Measurements from ENCODE around the gene NTRK3. TPM values are rescaled to one million over a fixed set of nuclear protein-coding genes. Genes with fewer than 3 reads are reported as not detected.

The NTRK3 gene
- total RNA-seq, 8 experiments from 2014 or later, result 1.2 to 41.6 (median 10.7) TPM

- Histone ChIP-seq H3K4me3 (no peak overlapping the region), H3K4me1 (replicated peaks in 1 of 2) (peaks cover 0 to 2% of the 10 kb centered on the region in 2 donors), H3K27ac (no peak overlapping the region)
- peak in 2 of 8 experiments; percentile 26 to 41 for ATAC-seq (replicated peaks in 6 of 8)
- WGBS, 10 experiments, result 19 to 100% (median 68%) methylated on average over 1 to 4 of the region's 10 CpGs; no CpG with 5 or more reads in 6 of the 10 experiments
- in situ Hi-C loops (cut with MboI; ENCODE audit: low pct_unique_long_range_greater_than_20kb in 2 of 9, low sequenced_read_pairs in 9 of 9, unreplicated experiment in 9 of 9), result no loop called here
Measured at GRCh38 chr15:88275804-88276203, 19.3 kb upstream of the NTRK3 start.

DNA sequence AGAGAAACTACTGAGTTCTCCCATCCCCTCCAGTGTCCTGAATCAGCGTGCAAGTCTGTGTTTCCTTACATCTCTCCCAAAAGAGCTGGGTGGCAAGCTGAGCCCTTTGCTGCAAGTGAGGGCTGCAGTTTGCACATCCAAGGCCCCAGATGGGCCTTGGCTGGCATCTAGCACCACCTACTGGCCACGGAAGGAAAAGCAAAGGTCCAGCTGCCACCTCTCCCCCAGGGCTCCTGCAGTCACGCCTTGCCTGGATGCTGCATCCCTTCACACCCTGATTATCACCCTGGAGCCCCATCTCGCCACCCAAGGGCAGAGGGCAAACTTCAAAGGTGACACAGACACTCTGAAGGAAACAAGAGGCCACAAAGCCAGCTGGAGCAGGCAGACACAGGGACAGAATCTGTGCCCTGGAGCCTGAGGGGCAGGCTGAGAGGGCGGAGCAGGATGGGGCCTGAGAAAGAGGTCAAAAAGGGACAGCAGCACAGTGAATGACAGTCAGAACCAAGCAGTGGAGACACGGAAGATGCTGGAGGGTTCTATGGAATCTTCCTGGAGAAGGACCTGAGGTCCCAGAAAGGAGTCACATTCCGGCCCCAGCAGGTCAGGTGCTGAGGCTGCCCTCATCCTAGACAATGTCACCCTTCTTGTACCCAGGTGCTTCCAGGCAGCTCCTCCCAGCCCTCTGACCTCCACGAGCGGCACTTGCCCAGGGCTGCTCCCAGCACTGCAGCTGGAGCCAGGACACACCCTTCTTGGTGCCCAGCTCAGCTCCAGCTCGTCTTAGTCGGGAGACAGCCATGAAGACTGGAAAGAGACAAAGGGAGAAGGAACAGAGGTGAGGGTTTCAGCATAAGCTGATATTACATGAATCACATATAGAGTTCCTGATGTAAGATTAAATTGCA, 18.3 kb upstream of the NTRK3 start:
- WGBS, 10 experiments, result 0 to 70% (median 39%) methylated on average over 1 to 6 of the region's 11 CpGs; no CpG with 5 or more reads in 3 of the 10 experiments
- in situ Hi-C loops (cut with MboI; ENCODE audit: low pct_unique_long_range_greater_than_20kb in 2 of 9, low sequenced_read_pairs in 9 of 9, unreplicated experiment in 9 of 9), result loop anchor here in 4 of 9 experiments (25.0 kb wide), 3 partner anchors 87 to 1363 kb away; no protein-coding TSS in a partner anchor
- no peak overlapping the region for H3K27ac ChIP-seq
- H3K4me1 ChIP-seq (replicated peaks in 1 of 2), result peaks cover 0 to 2% of the 10 kb centered on the region in 2 donors
- peak; percentile 85 to 97 (median 92) for ATAC-seq (replicated peaks in 6 of 8)
- no peak overlapping the region for H3K4me3 ChIP-seq

DNA sequence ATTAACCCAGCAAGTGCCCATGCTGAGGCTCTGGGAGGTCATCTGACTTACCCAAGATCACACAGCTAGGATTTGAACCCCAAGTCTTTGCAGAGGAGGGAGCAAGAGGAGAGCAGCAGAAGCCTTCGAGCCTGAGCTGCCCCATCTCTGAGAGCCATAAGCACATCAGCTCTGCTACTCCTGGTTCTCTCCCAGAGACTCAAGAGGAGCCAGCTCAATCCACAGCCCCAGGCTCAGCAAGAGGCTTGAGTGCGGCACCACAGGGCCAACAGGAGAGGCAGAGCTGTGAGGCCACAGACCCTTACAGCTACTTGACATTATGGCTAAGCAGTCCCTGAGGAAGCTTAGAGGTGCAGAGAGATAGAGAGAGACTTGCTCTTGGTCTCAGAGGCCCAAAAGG, 15.9 kb upstream of the NTRK3 start:
- Histone ChIP-seq H3K4me1 (replicated peaks in 1 of 2) (peaks cover 0 to 2% of the 10 kb centered on the region in 2 donors), H3K27ac (no peak overlapping the region), H3K4me3 (no peak overlapping the region)
- in situ Hi-C loops (cut with MboI; ENCODE audit: low pct_unique_long_range_greater_than_20kb in 2 of 9, low sequenced_read_pairs in 9 of 9, unreplicated experiment in 9 of 9), result loop anchor here in 4 of 9 experiments (25.0 kb wide), 3 partner anchors 90 to 1360 kb away; no protein-coding TSS in a partner anchor
- ATAC-seq (replicated peaks in 6 of 8), result no peak
- 86 to 100% (median 100%) methylated on average over 1 to 2 of the region's 2 CpGs; no CpG with 5 or more reads in 7 of the 10 experiments for WGBS, 10 experiments

DNA sequence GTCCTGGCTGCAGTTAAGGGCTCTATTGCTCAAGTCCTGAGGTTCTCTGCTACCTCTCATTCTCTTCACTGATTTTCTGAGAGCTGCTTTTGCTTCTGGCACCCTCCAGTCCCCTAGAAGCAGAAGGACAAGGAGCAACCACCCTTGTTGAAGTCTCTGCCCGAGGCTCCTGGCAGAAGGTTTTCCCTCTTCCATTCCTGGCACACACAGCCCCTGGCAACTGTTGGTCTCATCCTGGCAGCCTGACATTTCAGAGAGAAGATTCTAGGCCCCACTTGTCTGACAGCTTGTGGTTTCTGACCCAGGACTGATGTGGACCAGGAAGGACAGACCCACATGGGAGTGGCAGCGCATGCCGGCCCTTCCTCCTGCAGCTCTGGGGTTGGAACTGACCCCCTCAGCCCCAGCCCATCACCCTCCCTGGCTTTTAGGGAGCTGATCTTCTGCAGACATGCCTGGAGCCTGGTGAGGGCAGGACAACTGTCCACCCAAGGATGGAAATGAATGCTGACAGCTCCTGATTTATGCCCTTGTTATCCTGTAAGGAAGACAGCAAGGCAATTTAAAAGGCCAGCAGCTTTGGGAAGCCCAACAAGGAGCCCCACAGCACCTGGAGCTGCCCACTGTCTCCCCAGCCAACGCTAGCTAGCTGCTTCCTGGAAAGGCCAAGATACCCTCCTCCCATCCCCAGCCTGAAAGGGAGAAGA, 13.0 kb upstream of the NTRK3 start:
- in situ Hi-C loops (cut with MboI; ENCODE audit: low pct_unique_long_range_greater_than_20kb in 2 of 9, low sequenced_read_pairs in 9 of 9, unreplicated experiment in 9 of 9), result loop anchor here in 4 of 9 experiments (25.0 kb wide), 3 partner anchors 93 to 1357 kb away; no protein-coding TSS in a partner anchor
- Histone ChIP-seq H3K27ac (no peak overlapping the region), H3K4me3 (no peak overlapping the region), H3K4me1 (replicated peaks in 1 of 2) (no peaks in the 10 kb centered on the region)
- ATAC-seq (replicated peaks in 6 of 8), result no peak
- 20 to 84% (median 80%) methylated on average over 1 to 2 of the region's 4 CpGs; no CpG with 5 or more reads in 5 of the 10 experiments for WGBS, 10 experiments

DNA sequence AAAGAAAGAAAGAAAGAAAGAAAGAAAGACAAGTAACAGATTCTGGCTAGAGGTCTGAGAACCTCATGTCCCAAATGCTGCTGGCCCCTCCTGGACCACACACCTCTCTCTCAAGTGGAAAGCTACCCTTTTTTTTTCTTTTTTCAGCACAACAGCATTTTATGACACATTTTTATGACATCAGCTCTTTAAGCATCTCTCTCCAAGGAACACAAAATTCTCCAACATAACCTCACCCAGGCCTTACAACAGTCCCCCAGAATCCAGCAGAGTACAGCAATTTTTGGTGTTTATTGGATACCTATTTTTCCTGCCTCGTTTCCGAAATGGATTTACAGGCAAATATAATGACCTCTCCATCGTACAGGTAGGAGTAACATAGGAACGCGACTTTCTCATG, 11.2 kb upstream of the NTRK3 start:
- in situ Hi-C loops (cut with MboI; ENCODE audit: low pct_unique_long_range_greater_than_20kb in 2 of 9, low sequenced_read_pairs in 9 of 9, unreplicated experiment in 9 of 9), result loop anchor here in 4 of 9 experiments (25.0 kb wide), 3 partner anchors 95 to 1355 kb away; no protein-coding TSS in a partner anchor
- no peak overlapping the region for H3K27ac ChIP-seq
- WGBS, 10 experiments, result 33 to 95% (median 73%) methylated on average over 1 to 5 of the region's 5 CpGs; no CpG with 5 or more reads in 1 of the 10 experiments
- no peak overlapping the region for H3K4me3 ChIP-seq
- peak in 2 of 8 experiments; percentile 35 to 45 for ATAC-seq (replicated peaks in 6 of 8)
- H3K4me1 ChIP-seq (replicated peaks in 1 of 2), result no peaks in the 10 kb centered on the region

DNA sequence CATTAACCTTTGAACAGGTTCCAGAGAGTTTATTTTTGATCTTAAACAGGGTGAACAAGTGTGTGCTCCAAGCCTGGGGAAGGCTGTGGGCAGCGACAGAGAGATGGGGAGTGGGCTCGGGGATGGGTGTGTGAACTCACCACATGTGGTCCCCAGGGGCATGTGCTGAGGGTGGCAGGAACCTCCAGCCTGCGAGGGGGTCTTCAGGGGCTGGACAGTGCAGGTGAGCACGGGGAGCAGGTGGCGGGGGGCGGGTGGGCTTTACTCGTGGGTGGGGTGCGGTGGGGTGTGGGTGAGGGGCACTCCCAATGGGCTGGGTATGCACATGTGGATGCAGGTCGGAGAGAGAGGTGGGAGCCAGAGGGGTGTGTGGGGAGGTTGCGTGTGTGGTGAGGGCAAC, 9.6 kb upstream of the NTRK3 start:
- 0% methylated on average over 1 of the region's 10 CpGs; no CpG with 5 or more reads in 9 of the 10 experiments for WGBS, 10 experiments
- in situ Hi-C loops (cut with MboI; ENCODE audit: low pct_unique_long_range_greater_than_20kb in 2 of 9, low sequenced_read_pairs in 9 of 9, unreplicated experiment in 9 of 9), result loop anchor here in 4 of 9 experiments (25.0 kb wide), 3 partner anchors 96 to 1354 kb away; no protein-coding TSS in a partner anchor
- no peak for ATAC-seq (replicated peaks in 6 of 8)
- Histone ChIP-seq H3K27ac (no peak overlapping the region), H3K4me1 (replicated peaks in 1 of 2) (no peaks in the 10 kb centered on the region), H3K4me3 (no peak overlapping the region)

GRCh38 chr15:88264622-88265021, 8.1 kb upstream of the NTRK3 start:
- H3K27ac ChIP-seq, result no peak overlapping the region
- 30 to 100% methylated on average over 2 of the region's 4 CpGs; no CpG with 5 or more reads in 8 of the 10 experiments for WGBS, 10 experiments
- H3K4me1 ChIP-seq (replicated peaks in 1 of 2), result no peaks in the 10 kb centered on the region
- in situ Hi-C loops (cut with MboI; ENCODE audit: low pct_unique_long_range_greater_than_20kb in 2 of 9, low sequenced_read_pairs in 9 of 9, unreplicated experiment in 9 of 9), result loop anchor here in 4 of 9 experiments (25.0 kb wide), 3 partner anchors 98 to 1352 kb away; no protein-coding TSS in a partner anchor
- no peak overlapping the region for H3K4me3 ChIP-seq
- no peak for ATAC-seq (replicated peaks in 6 of 8)

GRCh38 chr15:88262064-88262463, 5.5 kb upstream of the NTRK3 start:
- in situ Hi-C loops (cut with MboI; ENCODE audit: low pct_unique_long_range_greater_than_20kb in 2 of 9, low sequenced_read_pairs in 9 of 9, unreplicated experiment in 9 of 9), result loop anchor here in 4 of 9 experiments (25.0 kb wide), 3 partner anchors 100 to 1350 kb away; no protein-coding TSS in a partner anchor
- peak in 3 of 8 experiments; percentile 22 to 45 (median 42) for ATAC-seq (replicated peaks in 6 of 8)

DNA sequence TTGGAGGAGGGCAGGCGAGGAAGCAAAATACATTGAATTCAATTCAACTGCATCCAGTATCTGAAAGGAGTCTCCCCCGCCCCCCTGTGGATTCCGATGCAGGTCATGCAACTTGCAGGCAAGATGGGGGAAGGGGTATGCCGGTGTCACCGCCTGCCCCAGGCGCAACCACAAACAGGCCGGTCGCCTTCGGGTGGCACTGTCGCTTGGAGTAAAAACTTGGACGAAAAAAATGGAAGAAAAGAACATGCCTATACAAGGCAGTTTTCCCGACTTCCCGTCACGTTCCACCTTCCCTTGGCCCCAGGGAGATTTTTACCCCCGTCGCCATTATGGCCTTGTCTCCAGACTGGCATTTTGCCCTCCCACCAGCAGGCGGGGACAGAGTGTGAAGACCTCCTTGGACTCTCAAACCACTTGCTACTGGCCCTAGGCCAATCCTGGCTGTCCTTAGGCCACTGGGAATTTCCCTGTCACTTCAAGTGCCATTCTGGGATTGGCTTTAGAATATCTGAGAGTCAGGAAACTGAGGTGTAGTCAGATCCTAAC, 1.6 kb upstream of the NTRK3 start:
- H3K4me1 ChIP-seq (replicated peaks in 1 of 2), result peaks cover 5 to 17% of the 10 kb centered on the region in 2 donors
- WGBS, 10 experiments, result 0 to 70% (median 36%) methylated on average over 2 to 12 of the region's 17 CpGs; no CpG with 5 or more reads in 1 of the 10 experiments
- in situ Hi-C loops (cut with MboI; ENCODE audit: low pct_unique_long_range_greater_than_20kb in 2 of 9, low sequenced_read_pairs in 9 of 9, unreplicated experiment in 9 of 9), result loop anchor here in 4 of 9 experiments (25.0 kb wide), 3 partner anchors 104 to 1346 kb away; no protein-coding TSS in a partner anchor
- ATAC-seq (replicated peaks in 6 of 8), result peak in 5 of 8 experiments; percentile 18 to 45 (median 27)
- H3K4me3 ChIP-seq, result peak overlapping the region; percentile 43 to 67 (median 49)
- H3K27ac ChIP-seq, result no peak overlapping the region

More at GRCh38 chr15:88262064-88262463, 5.5 kb upstream of the NTRK3 start:
- Histone ChIP-seq H3K4me1 (replicated peaks in 1 of 2) (peaks cover 0 to 7% of the 10 kb centered on the region in 2 donors), H3K27ac (no peak overlapping the region), H3K4me3 (no peak overlapping the region)
- WGBS, 10 experiments, result 70 to 100% methylated on average over 2 of the region's 5 CpGs; no CpG with 5 or more reads in 8 of the 10 experiments

DNA sequence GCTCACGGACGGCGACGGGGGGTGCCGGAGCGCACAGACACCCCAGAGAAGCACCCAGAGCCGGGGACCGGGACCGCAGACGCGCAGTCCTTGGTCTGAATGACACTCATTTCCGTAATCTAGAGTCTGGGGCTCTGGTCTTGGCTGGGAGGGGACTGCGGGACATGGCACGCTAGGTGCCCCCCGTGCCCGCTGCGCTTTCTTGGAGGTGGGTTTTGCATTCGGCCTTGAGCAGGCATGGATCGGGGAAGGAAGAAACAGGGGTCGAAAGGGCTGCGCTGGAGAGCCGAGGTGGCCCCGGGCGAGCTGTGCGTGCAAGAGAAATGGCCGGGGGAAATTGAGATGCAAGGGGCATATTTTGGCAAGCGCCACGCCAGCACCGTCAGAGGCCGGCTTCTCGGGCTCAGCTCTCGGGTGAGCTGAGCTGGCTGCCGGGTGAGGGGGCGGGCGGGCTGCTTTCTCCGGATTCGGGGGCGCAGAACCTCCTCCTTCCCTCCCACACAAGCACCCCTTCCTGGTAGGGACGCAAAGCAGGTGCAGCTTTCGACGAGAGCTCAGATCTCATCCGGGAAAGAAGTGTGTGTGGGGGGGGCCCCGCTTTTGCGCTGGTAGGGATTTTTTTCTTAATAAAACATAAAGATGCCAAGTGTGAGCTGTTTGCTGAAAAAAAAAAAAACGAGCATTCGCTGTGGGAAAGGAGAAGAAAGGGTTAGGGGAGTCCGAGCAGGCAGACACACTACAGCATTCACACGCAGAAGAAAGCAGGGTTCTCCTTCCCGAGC, 963 bp upstream of the NTRK3 start:
- peak in 7 of 8 experiments; percentile 6 to 34 (median 16) for ATAC-seq (replicated peaks in 6 of 8)
- H3K4me3 ChIP-seq, result peak overlapping the region; percentile 43 to 67 (median 49)
- WGBS, 10 experiments, result 0 to 7% (median 4%) methylated on average over 1 to 14 of the region's 49 CpGs; no CpG with 5 or more reads in 3 of the 10 experiments
- in situ Hi-C loops (cut with MboI; ENCODE audit: low pct_unique_long_range_greater_than_20kb in 2 of 9, low sequenced_read_pairs in 9 of 9, unreplicated experiment in 9 of 9), result loop anchor here in 4 of 9 experiments (25.0 kb wide), 3 partner anchors 105 to 1345 kb away; no protein-coding TSS in a partner anchor
- peak overlapping the region; percentile 4 to 34 for H3K27ac ChIP-seq
- peaks cover 5 to 17% of the 10 kb centered on the region in 2 donors for H3K4me1 ChIP-seq (replicated peaks in 1 of 2)

- peaks cover 5 to 17% of the 10 kb centered on the region in 2 donors for H3K4me1 ChIP-seq (replicated peaks in 1 of 2)
- no peak overlapping the region for H3K27ac ChIP-seq
- H3K4me3 ChIP-seq, result peak overlapping the region; percentile 43 to 67 (median 49)
- in situ Hi-C loops (cut with MboI; ENCODE audit: low pct_unique_long_range_greater_than_20kb in 2 of 9, low sequenced_read_pairs in 9 of 9, unreplicated experiment in 9 of 9), result loop anchor here in 4 of 9 experiments (25.0 kb wide), 3 partner anchors 107 to 1343 kb away; no protein-coding TSS in a partner anchor
- WGBS, 10 experiments, result 0 to 30% (median 0%) methylated on average over 2 to 15 of the region's 58 CpGs; no CpG with 5 or more reads in 5 of the 10 experiments
- ATAC-seq (replicated peaks in 6 of 8), result peak; percentile 48 to 85 (median 60)
Measured at GRCh38 chr15:88255484-88256278, 858 bp downstream of the NTRK3 start.
